Body of pancreas (tissue), 4 donors: ENCODE data around the gene PRKG1.

ENCODE experiments used
- POLR2A ChIP-seq, 3 donors: fragments of 450-650 bp; IDR thresholded peaks; one replicate each; pipeline ENCODE4 v1.6.1; 2016; ENCODE audit warnings: antibody characterized with exemption in 3 of 3, mild to moderate bottlenecking in 2 of 3
- TF ChIP-seq, protein P1 (sequence below), 7 experiments: fragments of 450-650 bp in 4 of 7; fragments of 200-600 bp in 3 of 7; sonication (generic) in 3 of 7; IDR thresholded peaks; one replicate each; pipeline ENCODE4 v1.5.1; 2016 to 2019; ENCODE audit warnings: antibody characterized with exemption in 7 of 7

DNA sequence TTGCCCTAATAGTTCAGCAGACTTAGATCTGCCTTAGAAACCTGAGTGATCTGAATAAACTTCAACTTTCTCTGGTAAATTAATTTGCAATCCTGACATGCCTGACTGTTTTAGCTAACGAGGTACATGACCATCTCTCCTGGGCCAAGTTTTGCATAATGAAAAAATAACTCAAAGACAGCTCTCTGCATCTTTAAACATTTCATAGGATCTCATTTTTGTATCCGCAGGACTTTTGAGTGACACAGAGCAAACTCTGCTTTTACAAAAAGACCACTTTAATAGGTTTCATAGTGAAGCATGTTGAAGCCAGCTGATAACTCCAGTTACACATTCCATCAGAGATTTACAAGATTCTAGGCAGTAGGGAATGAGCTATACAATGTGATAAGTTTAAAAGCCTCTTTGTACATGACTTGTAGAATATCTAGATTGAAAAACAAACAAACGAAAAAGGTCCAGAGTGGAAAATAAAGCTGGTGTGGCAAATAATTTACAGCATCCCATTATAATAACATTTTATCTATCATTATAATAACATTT lies 2.1 kb downstream of the PRKG1 start:
- TF ChIP-seq, protein P1, sequence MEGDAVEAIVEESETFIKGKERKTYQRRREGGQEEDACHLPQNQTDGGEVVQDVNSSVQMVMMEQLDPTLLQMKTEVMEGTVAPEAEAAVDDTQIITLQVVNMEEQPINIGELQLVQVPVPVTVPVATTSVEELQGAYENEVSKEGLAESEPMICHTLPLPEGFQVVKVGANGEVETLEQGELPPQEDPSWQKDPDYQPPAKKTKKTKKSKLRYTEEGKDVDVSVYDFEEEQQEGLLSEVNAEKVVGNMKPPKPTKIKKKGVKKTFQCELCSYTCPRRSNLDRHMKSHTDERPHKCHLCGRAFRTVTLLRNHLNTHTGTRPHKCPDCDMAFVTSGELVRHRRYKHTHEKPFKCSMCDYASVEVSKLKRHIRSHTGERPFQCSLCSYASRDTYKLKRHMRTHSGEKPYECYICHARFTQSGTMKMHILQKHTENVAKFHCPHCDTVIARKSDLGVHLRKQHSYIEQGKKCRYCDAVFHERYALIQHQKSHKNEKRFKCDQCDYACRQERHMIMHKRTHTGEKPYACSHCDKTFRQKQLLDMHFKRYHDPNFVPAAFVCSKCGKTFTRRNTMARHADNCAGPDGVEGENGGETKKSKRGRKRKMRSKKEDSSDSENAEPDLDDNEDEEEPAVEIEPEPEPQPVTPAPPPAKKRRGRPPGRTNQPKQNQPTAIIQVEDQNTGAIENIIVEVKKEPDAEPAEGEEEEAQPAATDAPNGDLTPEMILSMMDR (IDR thresholded peaks at IDR 0.05) = no peak
- TF ChIP-seq POLR2A (IDR thresholded peaks at IDR 0.05) = no peak
